Measurements from ENCODE around the gene AGPS.

DNA sequence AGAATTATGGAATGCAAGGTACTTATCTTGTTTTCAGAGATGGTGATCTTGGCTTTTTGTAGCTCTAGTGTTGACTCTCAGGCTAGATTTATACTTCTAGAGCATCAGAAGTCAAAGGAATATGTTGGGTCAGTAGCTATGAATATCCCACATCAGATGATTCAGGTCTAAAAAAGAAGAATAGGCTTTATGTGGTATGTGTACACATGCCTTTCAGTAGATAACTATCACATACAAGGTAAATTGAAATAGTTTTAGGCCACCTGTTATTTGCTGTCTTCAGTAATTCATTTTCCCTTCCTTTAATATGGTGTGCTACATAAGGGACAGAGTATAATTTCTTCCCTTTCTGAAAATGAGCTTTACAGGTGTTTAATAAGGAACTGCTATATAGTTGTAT is 142.4 kb downstream of the AGPS start:
- no peak for TF ChIP-seq EP300 (IDR thresholded peaks at IDR 0.05)
- TF ChIP-seq POLR2AphosphoS5 (IDR thresholded peaks at IDR 0.05): no peak
